Stimulated activated CD4-positive, alpha-beta T cell treated with anti-CD3 and anti-CD28 coated beads, TNF-alpha, amount 100 ng/mL, for 1 hour (primary cell): ENCODE measurements around the gene CLDN7.
"Not testable (repeated sequence)": the region's sequence is repeated elsewhere in the genome, so short reads cannot be mapped to it uniquely, and the experiment has no call there.

Experiments
- DNase-seq, 3 donors: peaks; one replicate each; pipeline ENCODE4 v3.0.0-alpha.2; 2020; ENCODE audit warnings: low read depth in 3 of 3, low spot score in 1 of 3

Gene CLDN7

GRCh38 chr17:7256766-7257456 is 5.4 kb downstream of the CLDN7 start:
- no peak for DNase-seq

- DNase-seq: no peak
Measured at GRCh38 chr17:7254511-7254910, 7.8 kb downstream of the CLDN7 start.

GRCh38 chr17:7253082-7253481 is 9.2 kb downstream of the CLDN7 start:
- DNase-seq: no peak

- DNase-seq: peak; percentile 56 to 75 (median 59)
Measured at GRCh38 chr17:7252176-7253043, 9.9 kb downstream of the CLDN7 start, which contains the start of gene ELP5. Gene ELP5, plus strand, starts transcription at chr17:7252215. Its CDS starts 336 bp downstream, at chr17:7252551.

- DNase-seq: peak; percentile 98 to 99 (median 98)
Measured at GRCh38 chr17:7251661-7252175, 10.6 kb downstream of the CLDN7 start, which contains the start of gene CTDNEP1. Gene CTDNEP1, minus strand, starts transcription at chr17:7251734. Its CDS starts 438 bp downstream, at chr17:7251296.

GRCh38 chr17:7250695-7251627 is 11.3 kb downstream of the CLDN7 start:
- DNase-seq: no peak

GRCh38 chr17:7249830-7250229 is 12.4 kb downstream of the CLDN7 start:
- no peak for DNase-seq

- DNase-seq: no peak
Measured at GRCh38 chr17:7249214-7249613, 13.1 kb downstream of the CLDN7 start.

- no peak for DNase-seq
Measured at GRCh38 chr17:7248796-7249195, 13.5 kb downstream of the CLDN7 start.

- no peak for DNase-seq
Measured at GRCh38 chr17:7246779-7247178, 15.5 kb downstream of the CLDN7 start.

- DNase-seq: not testable (repeated sequence)
Measured at GRCh38 chr17:7243838-7244237, 18.4 kb downstream of the CLDN7 start.

- DNase-seq: no peak
Measured at GRCh38 chr17:7243453-7243729, 18.9 kb downstream of the CLDN7 start.

- peak; percentile 81 to 85 (median 84) for DNase-seq
Measured at GRCh38 chr17:7242717-7243452, 19.4 kb downstream of the CLDN7 start.

GRCh38 chr17:7241783-7242716 is 20.2 kb downstream of the CLDN7 start, which contains the start of gene GABARAP:
Gene GABARAP, minus strand, starts transcription at chr17:7242449. Its CDS starts 119 bp downstream, at chr17:7242330.
- DNase-seq: peak; percentile 79 to 94 (median 92)

GRCh38 chr17:7241090-7241733 is 21.1 kb downstream of the CLDN7 start:
- no peak for DNase-seq

GRCh38 chr17:7240375-7240774 is 21.9 kb downstream of the CLDN7 start:
- no peak for DNase-seq

- peak; percentile 95 to 97 (median 97) for DNase-seq
Measured at GRCh38 chr17:7239091-7240027, 22.9 kb downstream of the CLDN7 start, which contains the start of gene PHF23. Gene PHF23, minus strand, starts transcription at chr17:7239457. Its CDS starts 178 bp downstream, at chr17:7239279.
